ENCODE data around the gene TBCEL. TPM values are rescaled to one million over a fixed set of nuclear protein-coding genes. Genes with fewer than 3 reads are reported as not detected.

The TBCEL gene
- total RNA-seq, 1 experiment from 2014 or later = 23.2 TPM

DNA sequence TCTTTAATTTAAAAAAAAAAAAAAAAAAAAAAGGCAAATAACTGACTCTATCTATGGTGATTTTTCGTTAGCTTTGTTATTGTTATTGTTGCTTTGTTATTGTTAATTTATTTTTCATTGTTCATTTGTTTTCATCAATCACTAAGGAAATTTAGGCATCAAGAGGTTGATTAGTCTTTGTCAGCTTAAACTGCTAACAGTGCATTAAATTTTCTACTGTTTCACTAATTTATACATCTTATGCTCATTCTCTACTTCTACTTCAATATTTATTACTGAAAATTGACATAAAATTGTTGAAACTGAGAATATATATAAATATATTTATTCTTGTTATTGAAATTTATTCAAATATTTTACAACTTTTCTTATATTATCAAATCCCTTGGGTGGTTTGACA lies 24.0 kb downstream of the TBCEL start:
- H3K36me3 ChIP-seq (ENCODE audit: control insufficient read depth, insufficient read depth, low read length) = peaks cover 3% of the 10 kb centered on the region
- ChIA-PET POLR2A (no interaction called here), CTCF (interaction anchor here (0.7 kb wide), 1 partner anchor 8 kb away, joined by 6 read pairs; no protein-coding TSS in a partner anchor)
- TF ChIP-seq, protein P1, sequence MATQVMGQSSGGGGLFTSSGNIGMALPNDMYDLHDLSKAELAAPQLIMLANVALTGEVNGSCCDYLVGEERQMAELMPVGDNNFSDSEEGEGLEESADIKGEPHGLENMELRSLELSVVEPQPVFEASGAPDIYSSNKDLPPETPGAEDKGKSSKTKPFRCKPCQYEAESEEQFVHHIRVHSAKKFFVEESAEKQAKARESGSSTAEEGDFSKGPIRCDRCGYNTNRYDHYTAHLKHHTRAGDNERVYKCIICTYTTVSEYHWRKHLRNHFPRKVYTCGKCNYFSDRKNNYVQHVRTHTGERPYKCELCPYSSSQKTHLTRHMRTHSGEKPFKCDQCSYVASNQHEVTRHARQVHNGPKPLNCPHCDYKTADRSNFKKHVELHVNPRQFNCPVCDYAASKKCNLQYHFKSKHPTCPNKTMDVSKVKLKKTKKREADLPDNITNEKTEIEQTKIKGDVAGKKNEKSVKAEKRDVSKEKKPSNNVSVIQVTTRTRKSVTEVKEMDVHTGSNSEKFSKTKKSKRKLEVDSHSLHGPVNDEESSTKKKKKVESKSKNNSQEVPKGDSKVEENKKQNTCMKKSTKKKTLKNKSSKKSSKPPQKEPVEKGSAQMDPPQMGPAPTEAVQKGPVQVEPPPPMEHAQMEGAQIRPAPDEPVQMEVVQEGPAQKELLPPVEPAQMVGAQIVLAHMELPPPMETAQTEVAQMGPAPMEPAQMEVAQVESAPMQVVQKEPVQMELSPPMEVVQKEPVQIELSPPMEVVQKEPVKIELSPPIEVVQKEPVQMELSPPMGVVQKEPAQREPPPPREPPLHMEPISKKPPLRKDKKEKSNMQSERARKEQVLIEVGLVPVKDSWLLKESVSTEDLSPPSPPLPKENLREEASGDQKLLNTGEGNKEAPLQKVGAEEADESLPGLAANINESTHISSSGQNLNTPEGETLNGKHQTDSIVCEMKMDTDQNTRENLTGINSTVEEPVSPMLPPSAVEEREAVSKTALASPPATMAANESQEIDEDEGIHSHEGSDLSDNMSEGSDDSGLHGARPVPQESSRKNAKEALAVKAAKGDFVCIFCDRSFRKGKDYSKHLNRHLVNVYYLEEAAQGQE (IDR thresholded peaks at IDR 0.05; ENCODE audit: insufficient read depth in 1 of 2, low read depth in 2 of 2, low read length in 1 of 2) = no peak
- TF ChIP-seq, protein P2, sequence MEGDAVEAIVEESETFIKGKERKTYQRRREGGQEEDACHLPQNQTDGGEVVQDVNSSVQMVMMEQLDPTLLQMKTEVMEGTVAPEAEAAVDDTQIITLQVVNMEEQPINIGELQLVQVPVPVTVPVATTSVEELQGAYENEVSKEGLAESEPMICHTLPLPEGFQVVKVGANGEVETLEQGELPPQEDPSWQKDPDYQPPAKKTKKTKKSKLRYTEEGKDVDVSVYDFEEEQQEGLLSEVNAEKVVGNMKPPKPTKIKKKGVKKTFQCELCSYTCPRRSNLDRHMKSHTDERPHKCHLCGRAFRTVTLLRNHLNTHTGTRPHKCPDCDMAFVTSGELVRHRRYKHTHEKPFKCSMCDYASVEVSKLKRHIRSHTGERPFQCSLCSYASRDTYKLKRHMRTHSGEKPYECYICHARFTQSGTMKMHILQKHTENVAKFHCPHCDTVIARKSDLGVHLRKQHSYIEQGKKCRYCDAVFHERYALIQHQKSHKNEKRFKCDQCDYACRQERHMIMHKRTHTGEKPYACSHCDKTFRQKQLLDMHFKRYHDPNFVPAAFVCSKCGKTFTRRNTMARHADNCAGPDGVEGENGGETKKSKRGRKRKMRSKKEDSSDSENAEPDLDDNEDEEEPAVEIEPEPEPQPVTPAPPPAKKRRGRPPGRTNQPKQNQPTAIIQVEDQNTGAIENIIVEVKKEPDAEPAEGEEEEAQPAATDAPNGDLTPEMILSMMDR (IDR thresholded peaks at IDR 0.05) = no peak
- TF ChIP-seq TCF7L2 (IDR thresholded peaks at IDR 0.05; ENCODE audit: low read depth, low read length) (no peak), POLR2AphosphoS5 (IDR thresholded peaks at IDR 0.05; ENCODE audit: low read depth, low read length) (no peak), SIN3A (IDR thresholded peaks at IDR 0.05; ENCODE audit: borderline replicate concordance, insufficient read depth, low read depth, low read length) (no peak)
- no peaks in the 10 kb centered on the region for H3K9me3 ChIP-seq (ENCODE audit: control insufficient read depth, insufficient read depth, low read depth, low read length)
- H3K4me1 ChIP-seq (ENCODE audit: control insufficient read depth, insufficient read depth, low read length) = no peaks in the 10 kb centered on the region
- DNase-seq (ENCODE audit: low read depth, low spot score) (no peak), ATAC-seq (no peak)
- no peak overlapping the region for H3K4me3 ChIP-seq (ENCODE audit: low read depth in 2 of 2, low read length in 2 of 2)
- BruUV-seq (replicated peaks) = no TSS peak
- intact Hi-C loops (cut with micrococcal nuclease; ENCODE audit: unreplicated experiment) (no loop called here), in situ Hi-C loops (cut with HindIII; ENCODE audit: low pct_unique_long_range_greater_than_20kb, low sequenced_read_pairs) (no loop called here)
- H3K27me3 ChIP-seq (ENCODE audit: control insufficient read depth, insufficient read depth, low read length) = no peaks in the 10 kb centered on the region
- H3K27ac ChIP-seq (ENCODE audit: low read length) = no peak overlapping the region

DNA sequence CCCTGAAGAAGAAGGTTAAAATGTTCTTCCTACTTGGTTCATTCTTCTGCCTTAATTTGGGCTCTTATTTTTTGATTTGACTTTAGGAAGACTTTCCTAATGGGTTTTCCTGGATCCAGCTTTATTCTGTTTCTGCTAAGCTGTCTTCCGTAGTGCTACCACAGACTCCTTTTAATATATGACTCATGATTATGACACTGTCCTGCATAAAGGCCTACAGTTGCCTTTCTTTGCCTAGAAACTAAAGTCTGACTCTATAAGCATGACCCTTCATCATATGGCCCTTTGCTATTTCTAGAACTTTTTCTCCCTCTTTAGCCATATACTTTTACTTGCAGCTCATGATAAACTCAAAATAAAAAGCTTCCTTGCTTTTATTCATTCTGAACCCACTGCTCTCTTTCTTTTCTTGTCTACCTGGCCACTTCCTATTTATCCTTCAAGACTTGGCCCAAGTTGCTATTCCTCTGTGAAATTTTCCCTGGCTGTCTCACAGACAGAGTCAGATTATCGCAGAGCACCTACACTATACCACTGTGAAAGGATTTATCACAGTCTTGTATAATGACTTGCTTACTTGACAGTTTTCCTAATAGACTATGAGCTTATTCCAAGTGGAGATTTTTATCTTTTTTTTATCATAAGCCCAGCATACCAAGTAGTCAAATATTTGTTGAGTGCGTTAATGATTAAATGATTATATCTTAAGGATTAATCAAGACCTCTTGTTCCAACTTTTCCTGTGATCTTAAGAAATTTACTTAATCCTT lies 24.7 kb downstream of the TBCEL start:
- Histone ChIP-seq H3K27ac (ENCODE audit: low read length) (no peak overlapping the region), H3K4me1 (ENCODE audit: control insufficient read depth, insufficient read depth, low read length) (no peaks in the 10 kb centered on the region), H3K27me3 (ENCODE audit: control insufficient read depth, insufficient read depth, low read length) (no peaks in the 10 kb centered on the region), H3K4me3 (ENCODE audit: low read depth in 2 of 2, low read length in 2 of 2) (no peak overlapping the region), H3K9me3 (ENCODE audit: control insufficient read depth, insufficient read depth, low read depth, low read length) (no peaks in the 10 kb centered on the region), H3K36me3 (ENCODE audit: control insufficient read depth, insufficient read depth, low read length) (peaks cover 6% of the 10 kb centered on the region)
- POLR2A ChIA-PET = no interaction called here
- TF ChIP-seq TCF7L2 (IDR thresholded peaks at IDR 0.05; ENCODE audit: low read depth, low read length) (no peak), SIN3A (IDR thresholded peaks at IDR 0.05; ENCODE audit: borderline replicate concordance, insufficient read depth, low read depth, low read length) (no peak), POLR2AphosphoS5 (IDR thresholded peaks at IDR 0.05; ENCODE audit: low read depth, low read length) (no peak)
- TF ChIP-seq, protein P2 (IDR thresholded peaks at IDR 0.05) = no peak
- TF ChIP-seq, protein P1 (IDR thresholded peaks at IDR 0.05; ENCODE audit: insufficient read depth in 1 of 2, low read depth in 2 of 2, low read length in 1 of 2) = no peak
- no TSS peak for BruUV-seq (replicated peaks)
- ATAC-seq (no peak), DNase-seq (ENCODE audit: low read depth, low spot score) (no peak)
- CTCF ChIA-PET = interaction anchor here (0.7 kb wide), 1 partner anchor 9 kb away, joined by 6 read pairs; no protein-coding TSS in a partner anchor
- in situ Hi-C loops (cut with HindIII; ENCODE audit: low pct_unique_long_range_greater_than_20kb, low sequenced_read_pairs) (no loop called here), intact Hi-C loops (cut with micrococcal nuclease; ENCODE audit: unreplicated experiment) (no loop called here)

All from Panc1 (cell line).